Measurements from ENCODE around the gene ARID4A. TPM values are rescaled to one million over a fixed set of nuclear protein-coding genes. Genes with fewer than 3 reads are reported as not detected.

Gene ARID4A
- total RNA-seq, 1 experiment from 2014 or later: 4.1 TPM

- no peak for DNase-seq (ENCODE audit: low read depth, low spot score)
- in situ Hi-C loops (cut with HindIII; ENCODE audit: low pct_unique_long_range_greater_than_20kb, low sequenced_read_pairs): no loop called here
These were observed 14.6 kb upstream of the ARID4A start for GRCh38 chr14:58283730-58284129.

GRCh38 chr14:58285132-58285531 lies 13.2 kb upstream of the ARID4A start:
- in situ Hi-C loops (cut with HindIII; ENCODE audit: low pct_unique_long_range_greater_than_20kb, low sequenced_read_pairs): no loop called here

GRCh38 chr14:58287607-58288042 lies 10.7 kb upstream of the ARID4A start:
- DNase-seq (ENCODE audit: low read depth, low spot score): no peak
- in situ Hi-C loops (cut with HindIII; ENCODE audit: low pct_unique_long_range_greater_than_20kb, low sequenced_read_pairs): no loop called here

More at GRCh38 chr14:58285132-58285531, 13.2 kb upstream of the ARID4A start:
- DNase-seq (ENCODE audit: low read depth, low spot score): no peak

DNA sequence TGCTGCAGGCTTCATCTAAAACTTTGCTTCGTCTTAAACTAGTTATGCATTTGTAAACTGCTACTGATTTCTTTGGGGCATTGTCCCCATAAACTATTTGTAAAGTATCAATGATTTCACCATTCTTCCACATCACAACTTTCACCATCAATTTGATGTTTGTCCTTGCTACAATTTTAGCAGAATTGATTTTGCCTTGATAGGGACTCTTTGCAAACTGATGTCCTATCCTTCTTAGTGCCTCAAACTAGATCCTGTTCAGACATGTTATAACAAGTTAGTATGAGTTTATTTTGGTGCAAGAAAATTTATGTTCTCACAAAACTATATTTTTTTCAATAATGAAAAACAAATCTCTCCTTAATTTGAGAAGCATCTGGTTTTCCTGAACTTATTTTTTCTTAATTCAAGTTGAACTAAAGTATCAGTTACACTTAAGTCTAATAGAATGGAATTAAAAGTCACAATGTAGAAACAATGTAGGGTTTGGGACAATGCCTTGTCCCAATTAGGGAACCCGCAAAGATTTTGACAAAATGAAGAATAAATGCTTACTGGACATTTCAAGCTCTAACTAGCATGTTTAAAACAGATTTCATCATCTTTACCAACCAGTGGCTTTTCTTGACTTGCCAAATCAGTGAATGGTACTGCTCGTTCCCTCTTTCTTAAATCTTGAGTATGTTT lies 10.1 kb upstream of the ARID4A start:
- in situ Hi-C loops (cut with HindIII; ENCODE audit: low pct_unique_long_range_greater_than_20kb, low sequenced_read_pairs): no loop called here

GRCh38 chr14:58291646-58292045 lies 6.7 kb upstream of the ARID4A start:
- in situ Hi-C loops (cut with HindIII; ENCODE audit: low pct_unique_long_range_greater_than_20kb, low sequenced_read_pairs): no loop called here
- no peak for DNase-seq (ENCODE audit: low read depth, low spot score)

More for the DNA sequence above, 10.1 kb upstream of the ARID4A start:
- DNase-seq (ENCODE audit: low read depth, low spot score): no peak

GRCh38 chr14:58292187-58292586 lies 6.2 kb upstream of the ARID4A start:
- DNase-seq (ENCODE audit: low read depth, low spot score): no peak
- in situ Hi-C loops (cut with HindIII; ENCODE audit: low pct_unique_long_range_greater_than_20kb, low sequenced_read_pairs): no loop called here

DNA sequence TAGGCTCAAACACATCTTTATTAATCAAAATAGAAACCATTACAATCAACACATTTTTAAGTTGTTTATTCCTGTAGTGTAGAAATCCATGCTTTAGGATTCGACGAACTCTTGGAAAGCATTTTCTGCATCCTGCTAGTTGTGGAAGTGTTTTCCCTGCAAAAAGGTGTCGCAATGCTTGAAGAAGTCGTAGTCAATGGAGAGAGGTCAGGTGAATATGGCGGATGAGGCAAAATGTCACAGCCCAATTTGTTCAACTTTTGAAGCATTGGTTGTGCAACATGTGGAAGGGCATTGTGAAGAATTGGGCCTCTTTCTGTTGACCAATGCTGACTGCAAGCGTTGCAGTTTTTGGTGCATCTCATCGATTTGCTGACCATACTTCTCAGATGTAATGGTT lies 4.2 kb upstream of the ARID4A start:
- no peak for DNase-seq (ENCODE audit: low read depth, low spot score)
- in situ Hi-C loops (cut with HindIII; ENCODE audit: low pct_unique_long_range_greater_than_20kb, low sequenced_read_pairs): no loop called here

GRCh38 chr14:58296726-58297125 lies 1.6 kb upstream of the ARID4A start:
- in situ Hi-C loops (cut with HindIII; ENCODE audit: low pct_unique_long_range_greater_than_20kb, low sequenced_read_pairs): no loop called here
- DNase-seq (ENCODE audit: low read depth, low spot score): no peak

GRCh38 chr14:58297412-58297761 lies 968 bp upstream of the ARID4A start:
- in situ Hi-C loops (cut with HindIII; ENCODE audit: low pct_unique_long_range_greater_than_20kb, low sequenced_read_pairs): no loop called here
- peak; percentile 87 for DNase-seq (ENCODE audit: low read depth, low spot score)

DNA sequence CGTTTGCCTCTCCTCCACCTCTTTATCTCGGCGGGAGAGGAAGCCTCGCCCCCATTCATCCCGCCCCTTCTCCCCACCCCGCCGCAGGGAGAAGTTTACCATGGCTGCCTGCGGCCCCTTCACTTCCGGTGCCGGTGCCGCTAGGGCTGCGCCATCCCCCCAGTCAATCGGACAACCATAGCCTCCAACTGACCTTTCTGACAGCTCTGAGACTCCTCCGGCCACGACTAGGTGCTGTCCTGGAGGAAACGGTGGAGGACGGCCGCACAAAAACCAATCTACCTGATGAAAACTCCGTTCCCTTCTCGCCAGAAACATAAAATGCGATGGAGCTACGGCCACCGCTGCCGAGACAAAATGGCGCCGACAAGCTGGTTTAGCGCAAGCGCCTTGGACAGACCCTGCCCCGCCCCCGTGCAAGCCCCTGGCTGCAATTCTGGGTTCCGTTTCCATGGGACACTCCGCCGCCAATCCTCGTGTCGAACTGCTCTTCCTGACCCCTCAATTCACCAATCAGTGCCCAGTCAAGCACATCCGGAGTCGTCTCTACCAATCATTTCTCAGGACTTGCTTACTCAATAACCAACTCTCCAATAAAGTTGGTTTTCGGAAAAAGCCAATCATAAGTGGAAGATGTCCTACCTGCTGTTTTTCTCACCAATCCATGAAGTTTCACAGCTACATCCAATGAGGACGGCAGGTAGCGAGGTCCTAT lies 436 bp upstream of the ARID4A start:
- in situ Hi-C loops (cut with HindIII; ENCODE audit: low pct_unique_long_range_greater_than_20kb, low sequenced_read_pairs): no loop called here
- peak; percentile 100 for DNase-seq (ENCODE audit: low read depth, low spot score)

DNA sequence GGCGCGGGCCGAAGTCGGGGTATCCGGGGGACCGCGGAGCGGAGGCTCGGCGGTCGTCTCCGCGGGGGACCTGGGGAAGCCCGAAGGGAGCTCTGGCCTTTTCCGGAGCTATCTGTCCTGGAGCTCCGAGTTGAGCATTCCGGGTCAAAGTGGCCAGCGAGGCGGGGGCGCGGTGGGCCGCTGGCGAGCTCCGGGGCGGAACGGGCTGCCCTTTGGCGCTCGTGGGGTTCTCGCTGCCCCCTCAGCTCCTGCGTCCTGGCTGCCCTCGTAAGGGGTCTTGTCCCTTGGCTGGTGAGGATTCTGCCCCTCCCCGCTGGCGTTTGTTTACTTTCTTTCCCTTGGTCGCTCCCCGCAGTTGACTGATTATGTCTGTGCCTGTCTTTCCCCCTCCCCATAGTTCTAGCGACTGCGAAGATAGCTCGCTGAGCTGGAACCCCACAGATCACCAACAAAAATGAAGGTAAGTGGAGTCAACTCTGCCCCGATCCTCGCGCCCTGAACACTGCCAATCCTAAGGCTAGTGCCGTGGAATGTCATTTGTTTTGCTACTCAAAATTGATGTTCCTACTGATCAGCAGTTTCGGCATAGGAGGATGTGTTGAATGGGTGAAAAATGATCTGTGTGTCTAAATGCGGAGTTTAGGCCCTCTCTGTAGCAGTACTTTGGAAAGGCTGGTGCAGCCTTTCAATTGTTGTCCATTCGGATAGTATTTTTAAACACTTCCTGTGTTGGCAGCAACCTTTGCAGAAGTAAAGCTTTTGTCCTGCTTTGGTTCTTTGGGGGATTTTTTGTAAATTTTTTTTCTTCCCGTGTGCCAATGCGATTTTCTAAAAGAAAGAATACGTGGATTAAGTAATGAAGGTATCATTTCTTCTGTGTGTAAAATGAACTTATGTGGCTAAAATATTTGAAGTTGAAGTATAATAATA lies 1.3 kb downstream of the ARID4A start:
- peak; percentile 24 for DNase-seq (ENCODE audit: low read depth, low spot score)
- in situ Hi-C loops (cut with HindIII; ENCODE audit: low pct_unique_long_range_greater_than_20kb, low sequenced_read_pairs): no loop called here

DNA sequence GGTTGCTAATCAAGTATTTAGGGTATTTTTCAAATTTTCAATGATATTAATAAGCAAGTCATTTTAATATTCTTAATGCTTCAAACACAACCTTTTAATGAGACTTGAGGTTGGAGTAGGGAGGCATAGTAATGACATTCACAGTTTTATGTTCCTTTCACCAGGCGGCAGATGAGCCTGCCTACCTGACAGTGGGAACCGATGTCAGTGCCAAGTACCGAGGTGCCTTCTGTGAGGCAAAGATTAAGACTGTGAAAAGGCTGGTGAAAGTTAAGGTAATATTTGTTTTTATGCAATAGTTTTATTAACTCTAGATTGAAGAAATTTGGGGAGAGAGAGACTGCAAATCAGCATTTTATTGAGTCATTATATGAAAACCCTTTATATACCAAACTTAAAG lies 3.1 kb downstream of the ARID4A start:
- in situ Hi-C loops (cut with HindIII; ENCODE audit: low pct_unique_long_range_greater_than_20kb, low sequenced_read_pairs): no loop called here
- no peak for DNase-seq (ENCODE audit: low read depth, low spot score)

- in situ Hi-C loops (cut with HindIII; ENCODE audit: low pct_unique_long_range_greater_than_20kb, low sequenced_read_pairs): no loop called here
- no peak for DNase-seq (ENCODE audit: low read depth, low spot score)
These were observed 7.4 kb downstream of the ARID4A start for GRCh38 chr14:58305730-58306129.

GRCh38 chr14:58307597-58308316 lies 9.4 kb downstream of the ARID4A start:
- in situ Hi-C loops (cut with HindIII; ENCODE audit: low pct_unique_long_range_greater_than_20kb, low sequenced_read_pairs): no loop called here
- no peak for DNase-seq (ENCODE audit: low read depth, low spot score)

- in situ Hi-C loops (cut with HindIII; ENCODE audit: low pct_unique_long_range_greater_than_20kb, low sequenced_read_pairs): no loop called here
- no peak for DNase-seq (ENCODE audit: low read depth, low spot score)
These were observed 10.7 kb downstream of the ARID4A start for GRCh38 chr14:58309086-58309485.

DNA sequence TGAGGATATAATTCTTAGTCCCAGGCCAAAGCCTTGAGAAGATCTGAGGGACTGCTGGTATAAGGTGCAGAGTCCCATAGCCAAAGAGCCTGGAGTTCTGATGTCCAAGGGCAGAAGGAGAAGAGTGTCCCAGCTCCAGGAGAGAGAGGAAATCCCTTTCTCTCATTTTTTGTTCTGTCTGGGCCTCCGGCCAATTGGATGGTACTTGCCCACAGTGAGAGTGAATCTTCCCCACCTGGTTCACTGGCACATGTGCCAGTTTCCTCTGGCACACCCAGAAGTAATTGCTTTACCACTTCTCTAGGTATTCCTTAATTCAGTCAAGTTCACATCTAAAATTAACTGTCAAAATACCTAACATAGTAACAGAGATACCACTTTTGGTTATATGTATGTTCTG lies 15.3 kb downstream of the ARID4A start:
- in situ Hi-C loops (cut with HindIII; ENCODE audit: low pct_unique_long_range_greater_than_20kb, low sequenced_read_pairs): no loop called here
- DNase-seq (ENCODE audit: low read depth, low spot score): no peak

GRCh38 chr14:58315606-58316005 lies 17.3 kb downstream of the ARID4A start:
- in situ Hi-C loops (cut with HindIII; ENCODE audit: low pct_unique_long_range_greater_than_20kb, low sequenced_read_pairs): no loop called here
- no peak for DNase-seq (ENCODE audit: low read depth, low spot score)

- no peak for DNase-seq (ENCODE audit: low read depth, low spot score)
- in situ Hi-C loops (cut with HindIII; ENCODE audit: low pct_unique_long_range_greater_than_20kb, low sequenced_read_pairs): no loop called here
These were observed 28.7 kb downstream of the ARID4A start for GRCh38 chr14:58327019-58327418.
